Mammary epithelial cell (primary cell): ENCODE data around the gene STRIP2.

ENCODE experiments used
- EZH2 ChIP-seq: IDR thresholded peaks from 2 replicates; pipeline ENCODE4 v1.6.1; 2012; ENCODE audit warnings: low read length, inconsistent platforms, borderline replicate concordance
- TF ChIP-seq, protein P1 (sequence below), 2 donors: IDR thresholded peaks in 1 of 2; conservative IDR thresholded peaks in 1 of 2; 2 replicates each; pipeline ENCODE4 v1.5.1; 2011 to 2012; ENCODE audit warnings: inconsistent platforms in 2 of 2, low read length in 2 of 2, mild to moderate bottlenecking in 2 of 2, control low read depth in 1 of 2, low read depth in 1 of 2; ENCODE audit not compliant: insufficient read depth in 1 of 2; ENCODE audit errors: extremely low read depth in 1 of 2

DNA sequence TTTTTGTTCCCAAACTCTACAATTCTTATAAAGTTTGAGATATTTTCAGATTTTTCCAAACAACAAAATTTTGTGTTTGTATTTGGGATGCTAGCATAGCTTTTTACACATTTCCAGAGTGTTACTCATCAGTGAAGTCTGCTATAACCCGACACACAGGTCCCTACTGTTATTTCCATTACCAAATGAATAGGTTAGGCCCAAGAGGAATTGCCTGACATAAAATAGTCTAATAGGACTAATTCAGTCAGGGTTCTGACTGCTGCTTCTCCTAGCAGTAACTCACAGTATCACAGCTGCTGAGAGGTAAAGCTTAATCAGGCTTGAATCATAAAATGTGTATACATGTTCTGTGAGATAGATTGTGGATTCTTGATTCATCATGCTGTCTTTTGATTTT lies 49.1 kb upstream of the STRIP2 start:
- TF ChIP-seq, protein P1, sequence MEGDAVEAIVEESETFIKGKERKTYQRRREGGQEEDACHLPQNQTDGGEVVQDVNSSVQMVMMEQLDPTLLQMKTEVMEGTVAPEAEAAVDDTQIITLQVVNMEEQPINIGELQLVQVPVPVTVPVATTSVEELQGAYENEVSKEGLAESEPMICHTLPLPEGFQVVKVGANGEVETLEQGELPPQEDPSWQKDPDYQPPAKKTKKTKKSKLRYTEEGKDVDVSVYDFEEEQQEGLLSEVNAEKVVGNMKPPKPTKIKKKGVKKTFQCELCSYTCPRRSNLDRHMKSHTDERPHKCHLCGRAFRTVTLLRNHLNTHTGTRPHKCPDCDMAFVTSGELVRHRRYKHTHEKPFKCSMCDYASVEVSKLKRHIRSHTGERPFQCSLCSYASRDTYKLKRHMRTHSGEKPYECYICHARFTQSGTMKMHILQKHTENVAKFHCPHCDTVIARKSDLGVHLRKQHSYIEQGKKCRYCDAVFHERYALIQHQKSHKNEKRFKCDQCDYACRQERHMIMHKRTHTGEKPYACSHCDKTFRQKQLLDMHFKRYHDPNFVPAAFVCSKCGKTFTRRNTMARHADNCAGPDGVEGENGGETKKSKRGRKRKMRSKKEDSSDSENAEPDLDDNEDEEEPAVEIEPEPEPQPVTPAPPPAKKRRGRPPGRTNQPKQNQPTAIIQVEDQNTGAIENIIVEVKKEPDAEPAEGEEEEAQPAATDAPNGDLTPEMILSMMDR (conservative IDR thresholded peaks at IDR 0.05 in 1 of 2, IDR thresholded peaks at IDR 0.05 in 1 of 2; ENCODE audit: extremely low read depth in 1 of 2, insufficient read depth in 1 of 2, low read depth in 1 of 2, low read length in 2 of 2), result no peak
- no peak for TF ChIP-seq EZH2
